ENCODE measurements around the gene OR9Q2.
"Not testable (repeated sequence)": the region's sequence is repeated elsewhere in the genome, so short reads cannot be mapped to it uniquely, and the experiment has no call there.

The OR9Q2 gene

GRCh38 chr11:58188770-58189169, at the start of gene OR9Q2:
Gene OR9Q2, plus strand, starts transcription at chr11:58189070. Its CDS starts 1,421 bp downstream, at chr11:58190491.
- no peak for DNase-seq

DNA sequence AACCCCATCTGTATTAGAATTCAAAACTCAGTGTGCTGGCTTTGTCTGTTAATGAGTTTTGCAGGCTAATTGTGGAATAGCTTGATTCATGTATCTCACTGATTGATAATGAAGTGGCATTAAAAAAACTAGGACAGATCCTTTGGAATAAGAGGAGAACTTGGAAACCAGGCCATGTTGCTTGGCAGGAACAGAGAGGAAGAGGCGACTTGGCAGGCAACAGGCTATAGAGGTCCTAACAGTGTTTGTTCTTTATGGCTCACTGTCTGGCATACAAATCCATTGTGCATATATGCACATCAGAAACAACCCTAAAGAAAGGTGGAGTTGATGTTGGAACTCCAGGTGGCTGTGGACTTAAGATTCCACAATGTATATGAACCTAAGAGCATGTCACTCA, 46.1 kb upstream of the OR9Q2 start:
- DNase-seq = no peak

GRCh38 chr11:58152781-58153180, 36.1 kb upstream of the OR9Q2 start:
- no peak for DNase-seq

DNA sequence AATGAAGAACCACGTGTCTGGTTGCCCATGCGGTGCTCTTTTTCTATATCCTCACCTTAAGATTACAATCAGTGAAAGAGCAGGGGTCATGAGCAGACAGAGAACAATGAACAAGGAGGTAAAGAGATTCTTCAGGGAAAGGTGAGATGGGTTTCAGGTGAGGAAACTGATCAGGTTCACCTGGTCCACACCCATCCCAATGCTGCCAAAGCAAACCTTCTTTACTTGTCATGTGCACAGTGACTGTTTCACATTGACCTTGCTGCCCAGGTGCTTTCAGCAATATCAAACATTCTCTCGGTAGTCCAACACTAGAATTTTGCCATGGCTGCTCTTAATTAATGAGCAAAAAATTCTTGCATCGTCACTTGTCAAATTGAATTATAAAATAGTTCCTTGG, 24.5 kb upstream of the OR9Q2 start:
- no peak for DNase-seq

DNA sequence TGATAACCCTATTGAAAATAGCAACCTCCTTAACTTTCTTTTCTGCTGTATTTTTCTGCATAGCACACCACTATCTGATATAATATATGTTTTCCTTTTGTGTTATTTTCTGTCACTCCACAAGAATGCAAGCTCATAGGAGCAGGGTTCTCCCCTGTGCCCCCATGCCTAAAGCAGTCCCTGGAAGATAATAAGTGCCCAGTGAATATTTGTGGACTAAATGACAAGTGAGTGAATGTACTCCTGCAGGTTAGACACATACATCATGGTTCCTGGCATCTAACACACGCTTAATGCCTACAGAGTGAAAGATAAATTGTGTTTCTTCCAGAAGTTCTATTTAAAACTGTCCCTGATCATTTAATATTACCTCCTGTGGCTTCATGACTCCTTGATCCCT, 23.9 kb upstream of the OR9Q2 start:
- DNase-seq = no peak

DNA sequence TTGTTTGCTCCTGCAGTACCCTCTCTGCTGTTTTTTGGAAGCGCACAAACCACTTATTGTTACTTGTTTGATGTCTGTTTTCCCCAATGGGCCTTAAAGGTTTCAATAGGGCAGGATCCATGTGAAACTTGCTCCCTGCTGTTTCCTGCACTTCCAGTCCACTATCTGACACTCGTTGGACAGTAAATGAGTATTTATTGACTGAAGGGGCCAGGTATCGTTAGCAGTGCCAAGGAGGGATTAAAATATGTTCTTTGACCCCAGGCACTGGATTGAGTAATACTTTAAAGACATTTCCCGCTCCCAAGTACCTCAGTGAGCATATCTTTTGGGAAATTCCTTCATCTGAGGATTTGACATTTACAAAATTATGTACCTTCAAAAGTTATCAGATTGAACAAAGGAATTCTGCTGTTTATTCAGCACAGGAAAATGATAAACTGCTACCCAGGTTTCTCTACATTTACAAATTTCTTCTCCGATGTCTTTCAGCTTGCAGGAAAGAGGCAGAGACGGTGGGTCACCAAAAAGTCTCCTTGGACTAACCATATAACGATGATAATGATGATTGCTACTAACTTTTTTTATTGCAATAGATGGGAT, 23.3 kb upstream of the OR9Q2 start:
- no peak for DNase-seq

DNA sequence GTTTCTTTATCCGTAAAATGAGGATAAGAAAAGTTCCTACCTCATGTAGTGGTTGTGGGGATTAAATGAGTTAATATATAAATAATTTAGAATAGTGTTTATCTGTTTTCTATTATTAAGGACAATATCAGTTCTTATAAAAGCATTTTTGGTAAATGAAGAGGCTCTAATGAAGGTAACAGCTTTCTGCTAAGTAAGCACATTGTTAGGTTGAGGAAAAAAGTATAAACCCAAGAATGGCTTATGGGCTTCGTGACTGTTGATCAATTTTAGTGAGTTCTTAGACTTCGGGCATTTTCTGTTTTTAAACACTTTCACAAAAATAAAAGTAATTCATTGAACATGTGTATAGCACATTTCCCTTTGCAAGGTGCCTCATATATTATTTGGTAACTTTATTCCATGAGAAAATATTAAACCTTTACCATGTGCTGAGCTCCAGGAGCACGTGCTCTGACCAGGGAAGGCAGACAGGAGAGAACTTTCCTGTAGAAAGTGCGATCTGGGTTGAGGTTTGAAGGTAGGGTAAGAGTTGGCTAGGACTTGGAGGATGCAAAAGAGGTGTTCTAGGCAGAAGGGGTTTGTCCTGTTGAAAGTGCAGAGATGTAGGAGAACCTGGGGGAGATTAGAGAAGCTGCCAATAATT, 11.3 kb upstream of the OR9Q2 start:
- DNase-seq = no peak

GRCh38 chr11:58178444-58178843, 10.4 kb upstream of the OR9Q2 start:
- DNase-seq = no peak

DNA sequence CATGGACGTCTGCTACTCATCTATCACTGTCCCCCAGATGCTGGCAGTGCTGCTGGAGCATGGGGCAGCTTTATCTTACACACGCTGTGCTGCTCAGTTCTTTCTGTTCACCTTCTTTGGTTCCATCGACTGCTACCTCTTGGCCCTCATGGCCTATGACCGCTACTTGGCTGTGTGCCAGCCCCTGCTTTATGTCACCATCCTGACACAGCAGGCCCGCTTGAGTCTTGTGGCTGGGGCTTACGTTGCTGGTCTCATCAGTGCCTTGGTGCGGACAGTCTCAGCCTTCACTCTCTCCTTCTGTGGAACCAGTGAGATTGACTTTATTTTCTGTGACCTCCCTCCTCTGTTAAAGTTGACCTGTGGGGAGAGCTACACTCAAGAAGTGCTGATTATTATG, 9.2 kb upstream of the OR9Q2 start:
- DNase-seq = no peak

DNA sequence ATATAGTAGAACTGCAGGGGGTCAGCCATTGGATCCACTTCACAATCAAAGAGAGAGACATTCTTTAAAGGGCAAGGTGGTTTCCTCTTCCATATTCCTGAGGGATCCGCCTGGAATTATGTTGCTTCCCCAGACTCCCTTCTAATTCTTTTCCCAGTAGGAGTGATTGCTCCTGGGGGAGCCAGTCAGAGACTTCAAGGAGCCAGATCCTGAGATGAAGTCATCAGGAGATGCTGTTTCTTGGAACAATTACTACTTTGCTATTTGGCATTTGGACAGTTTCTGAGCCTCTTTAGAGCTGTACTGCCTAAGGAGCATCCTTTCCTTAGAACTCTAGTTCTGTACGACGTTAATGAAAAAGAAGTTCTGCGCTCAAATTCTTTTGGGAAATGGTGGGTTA, 1.9 kb upstream of the OR9Q2 start:
- no peak for DNase-seq

DNA sequence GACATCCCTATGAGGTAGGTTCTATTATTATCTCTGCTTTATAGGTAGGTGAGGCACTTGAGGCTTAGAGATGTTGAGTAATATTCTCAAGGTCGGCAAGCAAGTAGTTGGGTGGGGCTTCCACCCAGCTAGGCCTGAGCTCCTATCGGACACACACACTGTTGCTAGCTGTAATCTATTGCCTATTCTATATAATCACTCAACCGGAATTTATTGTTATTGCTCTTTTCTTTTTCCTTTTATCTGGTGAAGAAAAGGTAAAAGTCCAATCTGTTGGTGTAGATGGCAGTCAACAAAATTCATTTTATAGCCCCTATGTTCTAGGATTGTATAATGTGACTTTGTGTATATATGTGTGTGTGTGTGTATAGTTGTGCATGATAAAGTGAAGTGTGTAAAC, 3.4 kb downstream of the OR9Q2 start:
- DNase-seq = no peak

- no peak for DNase-seq
Measured at GRCh38 chr11:58193391-58193790, 4.5 kb downstream of the OR9Q2 start.

- no peak for DNase-seq
Measured at GRCh38 chr11:58195939-58196338, 7.1 kb downstream of the OR9Q2 start.

GRCh38 chr11:58199271-58199670, 10.4 kb downstream of the OR9Q2 start:
- no peak for DNase-seq

- no peak for DNase-seq
Measured at GRCh38 chr11:58204042-58204441, 15.2 kb downstream of the OR9Q2 start, which contains the start of gene OR1S2. Gene OR1S2, minus strand, starts transcription at chr11:58204142. Its CDS starts 0 bp downstream, at chr11:58204142.

DNA sequence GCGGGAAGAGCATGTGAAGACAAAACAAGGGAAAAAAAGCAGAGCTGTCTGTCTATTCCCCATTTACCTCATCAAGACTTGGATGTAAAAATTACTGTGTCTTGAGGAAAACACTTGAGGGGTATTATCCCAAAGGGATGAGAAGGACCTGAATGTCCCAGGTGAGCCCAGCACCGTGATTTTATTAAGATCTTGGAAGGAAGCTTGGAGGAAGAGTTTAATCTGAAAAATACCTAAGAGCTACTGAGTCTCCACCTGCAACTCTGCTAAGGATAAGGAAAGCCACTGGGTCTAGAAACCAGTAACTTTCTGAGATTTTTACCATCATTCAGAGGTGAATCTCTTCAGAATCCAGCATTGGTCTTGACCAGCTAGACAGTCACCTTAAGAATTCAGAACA, 23.6 kb downstream of the OR9Q2 start, which contains the start of gene OR1S1:
Gene OR1S1, plus strand, starts transcription at position 301 of the 400 bp plus-strand sequence.
- DNase-seq = not testable (repeated sequence)

DNA sequence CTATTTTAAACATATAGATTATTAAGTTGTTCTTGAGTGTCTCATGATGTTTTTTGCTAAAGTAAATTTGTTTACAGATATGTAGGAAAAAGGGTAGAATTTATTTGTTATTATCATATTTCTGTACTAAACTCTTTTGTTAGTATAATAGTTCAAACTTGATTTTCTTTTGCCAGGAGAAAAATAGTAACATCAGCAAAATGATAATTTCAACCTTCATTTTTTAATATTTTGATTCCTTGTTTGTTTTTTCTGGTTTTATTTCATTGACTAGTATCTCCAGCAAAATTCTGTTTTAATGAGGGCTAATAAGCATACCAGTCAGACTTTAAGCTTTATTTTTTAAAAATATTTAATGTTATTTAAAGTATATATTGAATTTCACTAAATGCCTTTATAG, 27.6 kb downstream of the OR9Q2 start:
- DNase-seq = no peak

GRCh38 chr11:58222721-58223120, 33.9 kb downstream of the OR9Q2 start:
- no peak for DNase-seq

DNA sequence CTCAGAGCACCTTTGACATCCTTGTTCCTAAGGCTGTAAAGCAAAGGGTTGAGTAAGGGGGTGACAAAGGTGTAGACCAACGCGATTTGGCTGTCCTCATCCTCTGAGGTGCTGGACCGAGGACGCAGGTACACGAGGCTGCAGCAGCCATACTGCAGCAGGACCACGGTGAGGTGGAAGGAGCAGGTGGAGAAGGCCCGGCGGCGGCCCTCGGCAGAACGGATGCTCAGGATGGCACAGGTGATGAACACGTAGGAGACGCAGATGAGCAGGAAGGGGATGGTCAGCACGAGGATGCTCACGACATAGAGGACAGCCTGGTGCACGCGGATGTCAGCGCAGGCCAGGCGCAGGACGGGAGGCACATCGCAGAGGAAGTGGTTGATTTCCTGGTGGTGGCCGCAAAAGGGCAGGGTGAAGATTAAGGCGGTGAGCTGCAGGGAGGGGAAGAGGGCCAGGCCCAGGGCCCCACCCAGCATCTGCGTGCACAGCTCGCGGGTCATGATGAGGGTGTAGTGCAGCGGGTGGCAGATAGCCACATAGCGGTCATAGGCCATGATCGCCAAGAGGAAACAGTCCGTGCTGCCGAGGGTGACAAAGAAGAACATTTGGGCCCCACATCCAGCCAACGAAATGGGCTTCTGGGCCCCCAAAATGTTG, 39.2 kb downstream of the OR9Q2 start:
- DNase-seq = no peak

Measured in activated effector memory CD4-positive, alpha-beta T cell treated with anti-CD3 and anti-CD28 coated beads, Interleukin-2, amount 50 U/mL, for 16 hours (primary cell).